Adipocyte (in vitro differentiated cells): ENCODE results near the gene CDK3.

Source experiments
- DNase-seq: peaks from one replicate; pipeline ENCODE4 v3.0.0-alpha.2; 2015; ENCODE audit warnings: low read depth
- H3K27me3 ChIP-seq: replicated peaks from 2 replicates; pipeline ENCODE4 v1.7.0; 2013; ENCODE audit warnings: mild to moderate bottlenecking, low read length, moderate library complexity; ENCODE audit not compliant: control insufficient read depth, insufficient read depth
- H3K36me3 ChIP-seq: 2 replicates; pipeline ENCODE4 v1.7.0; 2013; ENCODE audit warnings: low read length, mild to moderate bottlenecking, moderate library complexity; ENCODE audit not compliant: control insufficient read depth, insufficient read depth, severe bottlenecking
- H3K4me1 ChIP-seq: 2 replicates; pipeline ENCODE4 v1.7.0; 2013; ENCODE audit warnings: mild to moderate bottlenecking, low read length, moderate library complexity; ENCODE audit not compliant: control insufficient read depth, insufficient read depth
- H3K4me3 ChIP-seq: 2 replicates; pipeline ENCODE4 v1.7.0; 2013; ENCODE audit warnings: mild to moderate bottlenecking, low read length, moderate library complexity
- H3K9ac ChIP-seq: 2 replicates; pipeline ENCODE4 v1.7.0; 2013; ENCODE audit warnings: mild to moderate bottlenecking, low read length, moderate library complexity
- H3K9me3 ChIP-seq: 2 replicates; pipeline ENCODE4 v1.7.0; 2013; ENCODE audit warnings: mild to moderate bottlenecking, low read length, moderate library complexity; ENCODE audit not compliant: control insufficient read depth

The CDK3 gene

DNA sequence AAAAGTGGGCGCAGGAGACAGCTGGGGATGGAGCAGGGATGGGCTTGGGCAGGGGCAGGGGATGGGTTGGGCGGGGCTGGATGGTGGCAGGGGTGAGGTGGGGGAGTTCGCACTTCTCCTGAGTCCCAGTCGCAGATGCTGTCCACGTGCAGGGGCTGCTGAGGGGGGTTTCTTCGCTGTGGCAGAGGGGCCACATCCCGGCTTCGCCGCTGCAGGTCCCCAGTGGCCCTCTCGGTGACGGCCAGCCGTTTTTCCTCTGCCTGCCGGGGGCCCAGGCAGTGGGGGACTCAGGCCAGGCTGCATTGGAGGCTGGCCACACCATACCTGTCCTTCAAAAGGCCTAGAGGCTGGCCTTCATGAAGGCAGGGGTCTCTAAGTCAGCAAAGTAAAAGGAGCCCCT is 18.1 kb downstream of the CDK3 start:
- Histone ChIP-seq H3K9ac (no peak overlapping the region), H3K9me3 (no peaks in the 10 kb centered on the region), H3K4me3 (no peak overlapping the region), H3K4me1 (no peaks in the 10 kb centered on the region), H3K27me3 (peaks cover 43% of the 10 kb centered on the region), H3K36me3 (no peaks in the 10 kb centered on the region)
- no peak for DNase-seq

GRCh38 chr17:76019833-76020467 is 19.3 kb downstream of the CDK3 start:
- Histone ChIP-seq H3K9me3 (no peaks in the 10 kb centered on the region), H3K27me3 (peaks cover 37% of the 10 kb centered on the region), H3K36me3 (no peaks in the 10 kb centered on the region), H3K9ac (no peak overlapping the region), H3K4me1 (no peaks in the 10 kb centered on the region), H3K4me3 (no peak overlapping the region)
- no peak for DNase-seq

GRCh38 chr17:76022285-76022684 is 21.6 kb downstream of the CDK3 start:
- Histone ChIP-seq H3K36me3 (no peaks in the 10 kb centered on the region), H3K27me3 (peaks cover 30% of the 10 kb centered on the region), H3K4me3 (no peak overlapping the region), H3K4me1 (no peaks in the 10 kb centered on the region), H3K9me3 (no peaks in the 10 kb centered on the region), H3K9ac (no peak overlapping the region)
- DNase-seq: no peak

- Histone ChIP-seq H3K27me3 (peaks cover 28% of the 10 kb centered on the region), H3K36me3 (no peaks in the 10 kb centered on the region), H3K4me1 (no peaks in the 10 kb centered on the region), H3K9me3 (no peaks in the 10 kb centered on the region), H3K9ac (no peak overlapping the region), H3K4me3 (no peak overlapping the region)
- DNase-seq: no peak
Observed at GRCh38 chr17:76022973-76023899, 22.6 kb downstream of the CDK3 start.

- H3K4me1 ChIP-seq: no peaks in the 10 kb centered on the region
- H3K4me3 ChIP-seq: no peak overlapping the region
- H3K36me3 ChIP-seq: no peaks in the 10 kb centered on the region
- no peaks in the 10 kb centered on the region for H3K9me3 ChIP-seq
- DNase-seq: no peak
- peaks cover 28% of the 10 kb centered on the region for H3K27me3 ChIP-seq
- no peak overlapping the region for H3K9ac ChIP-seq
Observed at GRCh38 chr17:76023900-76024237, 23.2 kb downstream of the CDK3 start.

GRCh38 chr17:76024353-76024752 is 23.7 kb downstream of the CDK3 start:
- Histone ChIP-seq H3K4me1 (no peaks in the 10 kb centered on the region), H3K9me3 (no peaks in the 10 kb centered on the region), H3K9ac (no peak overlapping the region), H3K27me3 (peaks cover 23% of the 10 kb centered on the region), H3K36me3 (no peaks in the 10 kb centered on the region), H3K4me3 (no peak overlapping the region)
- no peak for DNase-seq

DNA sequence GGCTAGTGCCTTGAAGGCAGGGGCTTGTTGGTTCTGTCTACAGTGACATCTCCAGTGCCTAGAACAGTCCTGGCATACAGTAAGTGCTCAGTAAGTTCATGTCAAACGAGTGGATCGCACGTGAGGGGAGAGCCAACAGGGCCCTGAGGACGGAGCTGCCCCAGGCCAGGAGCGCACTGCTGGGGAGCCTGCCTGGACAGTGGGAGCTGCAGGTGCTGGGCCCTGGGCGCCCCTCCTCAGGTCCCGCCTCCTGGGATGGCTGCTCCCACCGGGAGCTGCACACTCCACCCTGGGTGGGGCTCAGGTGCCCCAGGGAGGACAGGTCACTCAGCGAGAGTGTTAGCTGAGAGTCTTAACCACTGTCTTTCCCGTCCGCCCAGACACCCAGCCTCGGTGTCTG is 24.6 kb downstream of the CDK3 start:
- Histone ChIP-seq H3K9ac (no peak overlapping the region), H3K27me3 (peaks cover 15% of the 10 kb centered on the region), H3K4me1 (no peaks in the 10 kb centered on the region), H3K36me3 (no peaks in the 10 kb centered on the region), H3K4me3 (no peak overlapping the region), H3K9me3 (no peaks in the 10 kb centered on the region)
- no peak for DNase-seq

GRCh38 chr17:76026714-76027158 is 26.1 kb downstream of the CDK3 start:
- no peak overlapping the region for H3K4me3 ChIP-seq
- no peaks in the 10 kb centered on the region for H3K4me1 ChIP-seq
- H3K27me3 ChIP-seq: peaks cover 11% of the 10 kb centered on the region
- no peak for DNase-seq
- no peaks in the 10 kb centered on the region for H3K36me3 ChIP-seq
- no peaks in the 10 kb centered on the region for H3K9me3 ChIP-seq
- no peak overlapping the region for H3K9ac ChIP-seq

- Histone ChIP-seq H3K27me3 (peaks cover 11% of the 10 kb centered on the region), H3K36me3 (no peaks in the 10 kb centered on the region), H3K9me3 (no peaks in the 10 kb centered on the region), H3K4me3 (no peak within 1 kb of the TSS), H3K4me1 (no peaks in the 10 kb centered on the region), H3K9ac (no peak within 1 kb of the TSS)
- no peak for DNase-seq
Observed at GRCh38 chr17:76027159-76027839, 26.6 kb downstream of the CDK3 start, which contains the start of gene EVPL. EVPL (minus strand) TSS chr17:76027306; CDS start chr17:76027198, 108 bp downstream.

DNA sequence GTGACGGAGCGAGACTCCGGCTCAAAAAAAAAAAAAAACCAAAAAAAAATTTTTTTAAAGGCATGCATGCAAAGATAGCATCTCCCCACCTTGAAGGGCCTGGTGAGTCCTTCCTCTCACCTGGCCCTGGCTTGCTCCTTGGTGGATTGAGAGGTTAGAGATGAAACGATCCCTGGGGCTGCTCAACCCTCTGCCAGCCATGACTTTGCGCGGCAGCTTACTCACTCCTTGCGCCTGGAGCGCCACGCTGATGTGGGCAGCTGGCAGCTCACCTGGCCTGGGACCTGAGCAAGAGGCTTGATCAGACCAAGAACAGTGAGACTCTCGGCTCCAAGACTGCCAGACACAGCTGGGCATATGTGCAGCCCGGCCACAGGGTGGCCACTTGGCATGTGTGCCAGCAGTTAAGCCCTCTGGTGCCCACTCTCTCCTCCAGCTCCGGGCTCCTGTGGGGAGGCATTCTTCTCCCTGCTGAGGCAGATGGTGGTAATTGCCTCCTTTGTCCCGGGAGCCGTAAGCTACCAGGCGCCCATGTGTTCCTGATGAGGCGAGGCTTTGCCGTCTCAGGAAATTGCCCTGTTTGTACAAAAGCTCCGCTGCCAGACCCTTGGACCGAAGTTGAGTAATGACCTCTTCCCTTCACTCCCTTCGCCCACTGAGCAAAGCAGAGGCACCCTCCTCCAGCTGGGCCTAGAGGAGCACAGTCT is 31.6 kb downstream of the CDK3 start:
- H3K4me1 ChIP-seq: no peaks in the 10 kb centered on the region
- H3K27me3 ChIP-seq: peaks cover 3% of the 10 kb centered on the region
- H3K36me3 ChIP-seq: no peaks in the 10 kb centered on the region
- no peaks in the 10 kb centered on the region for H3K9me3 ChIP-seq
- no peak overlapping the region for H3K9ac ChIP-seq
- H3K4me3 ChIP-seq: no peak overlapping the region
- no peak for DNase-seq

- Histone ChIP-seq H3K4me3 (no peak overlapping the region), H3K9ac (no peak overlapping the region), H3K36me3 (no peaks in the 10 kb centered on the region), H3K27me3 (peaks cover 3% of the 10 kb centered on the region), H3K4me1 (no peaks in the 10 kb centered on the region), H3K9me3 (no peaks in the 10 kb centered on the region)
- no peak for DNase-seq
Observed at GRCh38 chr17:76032780-76033108, 32.1 kb downstream of the CDK3 start.
